GM12878 (cell line): ENCODE data around the gene CBFA2T3.

ENCODE experiments used
- EZH2 ChIP-seq: IDR thresholded peaks from 2 replicates; pipeline ENCODE4 v1.6.1; 2012; ENCODE audit warnings: low read depth, mild to moderate bottlenecking, control low read depth, inconsistent platforms, low read length, borderline replicate concordance; ENCODE audit not compliant: control insufficient read depth
- HDAC6 ChIP-seq: fragments of 200-600 bp; sonication (generic); IDR thresholded peaks from one replicate; pipeline ENCODE4 v1.8.0; 2017; ENCODE audit warnings: antibody characterized with exemption; ENCODE audit not compliant: unreplicated experiment
- MXI1 ChIP-seq: fragments of 150-350 bp; IDR thresholded peaks from 2 replicates; pipeline ENCODE4 v1.6.1; 2011; ENCODE audit warnings: low read depth, mild to moderate bottlenecking, inconsistent platforms, low read length, improper control_type of control experiment
- RFX5 ChIP-seq: IDR thresholded peaks from 2 replicates; pipeline ENCODE4 v1.6.1; 2011; ENCODE audit warnings: low read depth, low read length, improper control_type of control experiment
- ZSCAN29 ChIP-seq: fragments of 450-650 bp; IDR thresholded peaks from 2 replicates; pipeline ENCODE4 v1.6.1; 2017; ENCODE audit warnings: mild to moderate bottlenecking, moderate library complexity
- TF ChIP-seq, protein P1 (sequence below), 3 experiments: IDR thresholded peaks in 2 of 3; conservative IDR thresholded peaks in 1 of 3; 2 replicates each; pipeline ENCODE4 v1.5.1; 2011; ENCODE audit warnings: low read depth in 3 of 3, low read length in 3 of 3, mild to moderate bottlenecking in 3 of 3, control low read depth in 2 of 3, moderate library complexity in 2 of 3, inconsistent platforms in 1 of 3, mixed read lengths in 1 of 3; ENCODE audit not compliant: control insufficient read depth in 2 of 3, insufficient read depth in 1 of 3; ENCODE audit errors: extremely low read depth in 1 of 3

DNA sequence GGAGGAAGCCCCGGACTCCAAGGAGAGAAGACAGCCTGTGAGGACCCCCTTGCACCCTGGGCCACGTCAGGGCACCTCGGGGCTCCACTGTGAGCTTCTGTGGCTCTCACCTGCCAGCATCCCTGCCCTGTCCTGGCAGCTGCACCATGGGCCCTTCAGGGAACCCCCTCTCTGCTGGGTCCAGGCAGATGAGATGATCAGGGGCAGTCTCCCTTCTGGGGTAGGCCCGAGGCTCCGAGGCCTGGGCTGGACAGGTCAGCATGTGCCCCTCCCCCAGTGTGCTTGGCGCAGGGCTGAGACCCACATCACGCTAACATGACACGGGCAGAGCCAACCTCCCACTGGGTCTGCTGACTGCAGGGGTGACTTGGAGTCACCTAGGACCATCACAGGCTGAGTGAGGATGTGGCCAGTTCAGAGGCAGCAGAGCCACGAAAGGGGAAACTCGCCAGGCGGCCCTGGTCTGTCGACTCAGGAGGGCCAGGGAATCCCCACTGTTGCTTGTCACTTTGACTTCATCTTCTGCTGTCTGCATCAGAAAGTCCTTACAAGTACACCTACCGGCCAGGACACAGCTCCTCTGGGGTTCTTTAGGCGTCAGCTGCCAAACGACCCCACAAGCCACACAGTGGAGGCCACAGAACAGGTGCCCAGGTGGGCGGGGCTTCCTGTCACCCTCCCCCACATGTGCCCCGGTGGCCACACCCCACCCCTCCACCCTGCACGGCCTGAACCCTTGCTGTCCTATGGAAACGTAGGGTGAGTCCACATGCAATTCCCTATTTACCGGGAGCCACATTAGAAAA is 122.5 kb downstream of the CBFA2T3 start:
- TF ChIP-seq MXI1 (no peak), EZH2 (no peak), RFX5 (no peak), ZSCAN29 (no peak), HDAC6 (no peak)
- TF ChIP-seq, protein P1, sequence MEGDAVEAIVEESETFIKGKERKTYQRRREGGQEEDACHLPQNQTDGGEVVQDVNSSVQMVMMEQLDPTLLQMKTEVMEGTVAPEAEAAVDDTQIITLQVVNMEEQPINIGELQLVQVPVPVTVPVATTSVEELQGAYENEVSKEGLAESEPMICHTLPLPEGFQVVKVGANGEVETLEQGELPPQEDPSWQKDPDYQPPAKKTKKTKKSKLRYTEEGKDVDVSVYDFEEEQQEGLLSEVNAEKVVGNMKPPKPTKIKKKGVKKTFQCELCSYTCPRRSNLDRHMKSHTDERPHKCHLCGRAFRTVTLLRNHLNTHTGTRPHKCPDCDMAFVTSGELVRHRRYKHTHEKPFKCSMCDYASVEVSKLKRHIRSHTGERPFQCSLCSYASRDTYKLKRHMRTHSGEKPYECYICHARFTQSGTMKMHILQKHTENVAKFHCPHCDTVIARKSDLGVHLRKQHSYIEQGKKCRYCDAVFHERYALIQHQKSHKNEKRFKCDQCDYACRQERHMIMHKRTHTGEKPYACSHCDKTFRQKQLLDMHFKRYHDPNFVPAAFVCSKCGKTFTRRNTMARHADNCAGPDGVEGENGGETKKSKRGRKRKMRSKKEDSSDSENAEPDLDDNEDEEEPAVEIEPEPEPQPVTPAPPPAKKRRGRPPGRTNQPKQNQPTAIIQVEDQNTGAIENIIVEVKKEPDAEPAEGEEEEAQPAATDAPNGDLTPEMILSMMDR (IDR thresholded peaks at IDR 0.05 in 2 of 3, conservative IDR thresholded peaks at IDR 0.05 in 1 of 3; ENCODE audit: control insufficient read depth in 2 of 3, extremely low read depth in 1 of 3, insufficient read depth in 1 of 3, low read depth in 3 of 3, low read length in 3 of 3), result no peak
